ENCODE measurements around the gene FBXO44.

FBXO44 gene

DNA sequence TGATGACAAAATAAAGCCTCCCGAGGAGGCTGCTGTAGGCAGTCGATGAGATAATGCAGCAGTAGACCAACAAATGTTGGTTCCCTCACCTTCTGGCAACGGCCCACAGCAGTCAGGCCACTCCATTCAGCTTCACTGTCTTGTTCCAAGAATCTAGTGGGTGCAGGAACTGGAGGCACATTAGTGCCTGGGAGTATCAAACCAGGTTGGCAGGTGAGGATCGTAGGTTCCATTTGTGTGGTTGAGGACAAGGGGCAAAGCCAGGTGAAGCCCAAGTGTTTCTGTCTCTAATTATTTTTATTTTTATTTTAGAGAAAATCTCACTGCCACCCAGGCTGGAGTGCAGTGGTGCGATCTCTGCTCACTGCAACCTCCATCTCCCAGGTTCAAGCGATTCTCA, 13.7 kb upstream of the FBXO44 start:
- no peak for DNase-seq

GRCh38 chr1:11641776-11642305, 12.8 kb upstream of the FBXO44 start:
- no peak for DNase-seq

- DNase-seq, result peak; percentile 36 to 76 (median 58)
Measured at GRCh38 chr1:11642418-11643017, 12.2 kb upstream of the FBXO44 start.

DNA sequence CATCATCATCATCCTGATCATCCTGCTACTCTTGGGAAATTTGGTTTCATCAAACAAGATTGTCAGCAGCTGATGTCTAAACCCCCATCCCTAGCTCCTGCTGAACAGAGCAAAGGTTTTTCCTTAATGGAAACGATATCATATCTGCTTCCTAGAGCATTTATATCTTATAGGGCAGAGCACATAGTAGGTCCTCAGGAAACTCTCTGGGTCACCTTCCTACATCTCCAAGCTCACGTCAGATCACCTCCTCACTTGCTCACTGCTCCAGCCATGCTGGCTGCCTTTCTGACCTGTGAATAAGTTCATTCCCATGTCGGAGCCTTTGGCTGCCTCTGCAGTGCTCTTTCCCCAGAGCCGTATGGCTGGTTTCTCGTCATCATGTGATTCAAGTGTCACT, 10.9 kb upstream of the FBXO44 start:
- DNase-seq, result no peak

- DNase-seq, result no peak
Measured at GRCh38 chr1:11645270-11645669, 9.4 kb upstream of the FBXO44 start.

DNA sequence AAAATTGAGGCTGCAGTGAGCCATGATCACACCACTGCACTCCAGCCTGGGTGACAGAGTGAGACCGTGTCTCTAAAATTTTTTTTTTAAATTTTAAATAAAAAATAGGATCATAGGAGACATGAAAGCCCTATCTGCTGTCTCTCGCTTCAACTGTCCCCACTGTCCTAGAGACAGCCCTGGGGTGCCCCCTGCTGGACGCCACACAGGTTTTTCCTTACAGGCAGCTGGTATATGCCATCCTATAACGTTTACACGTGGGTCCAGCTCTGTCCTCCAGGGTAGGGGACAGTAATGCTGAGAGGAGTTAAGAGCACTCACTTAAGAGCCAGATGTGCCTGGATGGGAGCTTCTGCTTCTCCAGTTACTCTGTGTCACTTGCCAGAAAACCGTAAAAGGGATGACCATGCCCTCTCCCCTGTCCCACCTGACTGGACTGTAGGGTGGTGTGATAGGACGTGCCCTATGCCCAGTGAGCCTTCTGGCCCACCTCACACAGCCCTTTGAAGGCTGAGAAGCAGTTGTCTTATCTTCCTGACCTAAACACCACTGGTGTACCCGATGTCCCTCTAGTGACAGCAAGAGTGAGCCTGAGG, 8.9 kb upstream of the FBXO44 start:
- peak; percentile 49 to 79 (median 67) for DNase-seq

GRCh38 chr1:11646317-11646716, 8.4 kb upstream of the FBXO44 start:
- DNase-seq, result no peak

GRCh38 chr1:11647333-11647732, 7.3 kb upstream of the FBXO44 start:
- DNase-seq, result no peak

- DNase-seq, result no peak
Measured at GRCh38 chr1:11648039-11648438, 6.6 kb upstream of the FBXO44 start.

DNA sequence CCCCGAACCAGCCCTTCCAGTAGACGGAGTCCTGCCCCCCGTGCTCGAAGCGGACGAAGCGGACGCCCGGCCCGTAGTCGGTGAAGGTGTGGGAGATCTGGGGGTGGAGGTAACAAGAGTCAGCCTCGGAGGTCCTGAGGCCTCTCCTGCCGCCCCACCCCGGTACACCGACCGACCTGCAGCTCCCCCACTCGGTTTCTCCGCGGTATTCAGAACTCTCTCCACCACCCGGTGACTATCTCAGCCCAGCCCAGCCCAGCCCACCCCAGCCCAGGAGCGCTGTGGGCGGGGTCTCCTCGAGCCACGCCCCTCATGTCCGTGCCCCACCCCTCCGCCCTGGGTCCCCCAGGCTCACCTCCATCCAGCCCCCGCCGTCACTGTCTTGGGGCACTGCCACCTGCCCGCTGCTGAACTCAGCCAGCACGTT, 5.9 kb upstream of the FBXO44 start:
- DNase-seq, result peak in 4 of 6 experiments; percentile 21 to 54 (median 26)

DNA sequence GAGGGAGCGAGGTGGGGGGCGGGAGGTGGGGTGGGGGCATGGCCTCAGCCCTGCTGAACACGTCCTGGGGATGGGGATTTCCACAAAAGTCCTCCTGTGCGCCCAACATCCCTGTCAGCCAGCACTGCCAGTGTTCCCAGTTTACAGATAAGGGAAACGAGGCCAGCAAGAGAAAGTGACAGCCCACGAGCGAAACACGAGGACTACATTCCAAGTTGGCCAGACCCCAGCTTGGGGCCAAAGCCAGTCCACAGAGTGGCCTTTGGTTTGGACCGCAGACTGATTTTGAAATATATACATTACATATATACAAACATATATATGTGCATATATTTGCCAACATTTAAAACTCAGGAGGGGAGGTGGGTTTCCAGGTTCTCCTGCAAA, 5.4 kb upstream of the FBXO44 start:
- no peak for DNase-seq

GRCh38 chr1:11649624-11650330, 4.9 kb upstream of the FBXO44 start:
- DNase-seq, result peak in 2 of 6 experiments; percentile 6 to 36

- DNase-seq, result peak; percentile 40 to 70 (median 56)
Measured at GRCh38 chr1:11650331-11650991, 4.2 kb upstream of the FBXO44 start.

- no peak for DNase-seq
Measured at GRCh38 chr1:11651017-11651416, 3.7 kb upstream of the FBXO44 start.

DNA sequence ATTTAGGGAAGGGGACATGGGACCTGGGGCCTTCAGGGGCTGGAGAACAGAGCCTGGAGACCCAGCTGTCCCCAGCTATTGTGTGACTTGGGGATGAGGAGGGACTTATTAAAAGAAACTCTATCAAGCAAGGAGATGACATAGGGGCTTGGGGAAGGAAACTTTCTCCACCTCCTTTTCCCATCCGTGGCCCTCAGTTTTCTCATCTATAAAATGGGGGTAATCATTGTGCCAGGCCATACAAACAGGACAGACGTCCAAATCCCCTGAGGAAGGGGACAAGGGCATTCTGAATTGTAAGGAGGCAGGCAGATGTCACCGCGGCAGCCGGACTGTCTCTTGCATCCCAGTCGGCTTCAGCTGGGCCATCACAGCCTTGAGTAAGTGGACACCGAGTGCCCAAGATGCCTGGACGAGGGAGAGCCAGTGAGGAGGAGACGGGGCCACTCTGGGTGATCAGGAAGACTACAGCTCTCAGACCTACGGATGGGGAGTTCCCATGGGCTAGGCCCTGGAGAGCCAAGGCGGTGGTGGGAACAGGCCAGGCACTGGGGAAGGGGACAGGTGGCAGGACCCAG, 2.4 kb upstream of the FBXO44 start:
- DNase-seq, result no peak

- no peak for DNase-seq
Measured at GRCh38 chr1:11653101-11653860, 1.4 kb upstream of the FBXO44 start.

DNA sequence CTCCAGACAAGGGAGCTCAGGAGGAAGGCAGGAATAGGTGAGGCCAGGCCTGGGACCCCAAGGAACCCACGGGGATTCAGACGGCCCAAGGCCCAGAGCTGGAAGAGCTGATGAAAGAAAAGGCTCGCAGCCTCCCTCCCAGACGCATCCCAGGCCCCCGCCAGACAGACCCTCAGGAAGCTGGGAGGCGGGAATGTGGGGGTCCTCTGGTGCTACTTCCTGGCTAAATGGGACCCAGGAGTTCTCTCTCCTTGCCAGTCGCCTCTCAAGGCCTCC, 878 bp upstream of the FBXO44 start:
- peak in 1 of 6 experiments; percentile 20 for DNase-seq

GRCh38 chr1:11654939-11655808, 497 bp downstream of the FBXO44 start:
- peak in 2 of 6 experiments; percentile 28 to 49 for DNase-seq

GRCh38 chr1:11657654-11658053, 3.0 kb downstream of the FBXO44 start:
- no peak for DNase-seq

GRCh38 chr1:11658542-11658941, 3.9 kb downstream of the FBXO44 start:
- DNase-seq, result no peak

DNA sequence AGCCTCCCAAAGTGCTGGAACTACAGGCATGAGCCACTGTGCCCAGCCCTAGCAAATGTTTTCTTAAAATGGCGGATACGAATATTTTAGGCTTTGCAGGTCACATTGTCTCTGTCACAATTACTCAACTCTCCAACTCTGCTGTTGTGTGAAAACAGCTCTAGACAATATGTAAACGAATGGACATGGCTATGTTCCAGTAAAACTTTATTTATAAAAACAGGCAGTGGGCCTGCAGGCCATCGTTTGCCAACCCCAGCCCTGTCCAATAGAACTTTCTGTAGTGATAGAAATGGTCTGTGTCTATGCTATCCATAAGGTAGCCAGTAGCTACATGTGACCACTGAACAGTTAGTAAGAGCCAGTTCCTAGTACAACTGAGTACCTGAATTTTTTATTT, 5.1 kb downstream of the FBXO44 start:
- no peak for DNase-seq

DNA sequence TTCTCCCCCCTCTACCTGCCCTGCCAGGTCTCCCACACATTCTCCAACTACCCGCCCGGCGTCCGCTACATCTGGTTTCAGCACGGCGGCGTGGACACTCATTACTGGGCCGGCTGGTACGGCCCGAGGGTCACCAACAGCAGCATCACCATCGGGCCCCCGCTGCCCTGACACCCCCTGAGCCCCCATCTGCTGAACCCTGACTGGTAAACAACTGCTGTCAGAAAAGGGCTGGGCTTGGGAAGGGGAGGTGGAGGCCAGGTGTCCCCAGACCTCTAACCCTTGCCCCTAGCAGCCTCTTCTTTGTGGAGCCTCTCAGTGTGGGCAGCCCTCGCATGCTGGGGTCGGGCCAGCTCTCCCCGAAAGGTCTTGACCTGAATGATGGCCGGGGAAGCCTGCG, 6.4 kb downstream of the FBXO44 start:
- no peak for DNase-seq

Data from stimulated activated naive CD4-positive, alpha-beta T cell (primary cell).